ENCODE data around the gene ACP6.
"Not testable (repeated sequence)": the region's sequence is repeated elsewhere in the genome, so short reads cannot be mapped to it uniquely, and the experiment has no call there.

Gene ACP6

GRCh38 chr1:147622731-147623130, 47.6 kb downstream of the ACP6 start:
- DNase-seq (ENCODE audit: low read depth in 2 of 2) = no peak

- no peak for DNase-seq (ENCODE audit: low read depth in 2 of 2)
These were observed 49.8 kb downstream of the ACP6 start for GRCh38 chr1:147620543-147620942.

DNA sequence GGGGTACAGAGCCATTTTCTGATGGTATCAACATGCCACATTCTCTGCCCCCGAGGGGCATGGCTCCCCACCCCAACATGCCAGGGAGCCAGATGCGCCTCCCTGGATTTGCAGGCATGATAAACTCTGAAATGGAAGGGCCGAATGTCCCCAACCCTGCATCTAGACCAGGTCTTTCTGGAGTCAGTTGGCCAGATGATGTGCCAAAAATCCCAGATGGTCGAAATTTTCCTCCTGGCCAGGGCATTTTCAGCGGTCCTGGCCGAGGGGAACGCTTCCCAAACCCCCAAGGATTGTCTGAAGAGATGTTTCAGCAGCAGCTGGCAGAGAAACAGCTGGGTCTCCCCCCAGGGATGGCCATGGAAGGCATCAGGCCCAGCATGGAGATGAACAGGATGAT, 50.6 kb downstream of the ACP6 start:
- DNase-seq (ENCODE audit: low read depth in 2 of 2) = no peak

DNA sequence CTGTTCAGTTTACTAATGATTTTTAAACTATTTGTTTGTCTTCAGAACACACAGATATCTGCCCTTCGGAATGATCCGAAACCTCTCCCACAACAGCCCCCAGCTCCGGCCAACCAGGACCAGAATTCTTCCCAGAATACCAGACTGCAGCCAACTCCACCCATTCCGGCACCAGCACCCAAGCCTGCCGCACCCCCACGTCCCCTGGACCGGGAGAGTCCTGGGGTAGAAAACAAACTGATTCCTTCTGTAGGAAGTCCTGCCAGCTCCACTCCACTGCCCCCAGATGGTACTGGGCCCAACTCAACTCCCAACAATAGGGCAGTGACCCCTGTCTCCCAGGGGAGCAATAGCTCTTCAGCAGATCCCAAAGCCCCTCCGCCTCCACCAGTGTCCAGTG, 51.6 kb downstream of the ACP6 start:
- DNase-seq (ENCODE audit: low read depth in 2 of 2) = no peak

GRCh38 chr1:147618077-147618569, 52.2 kb downstream of the ACP6 start:
- peak in 1 of 2 donors; percentile 24 for DNase-seq (ENCODE audit: low read depth in 2 of 2)

DNA sequence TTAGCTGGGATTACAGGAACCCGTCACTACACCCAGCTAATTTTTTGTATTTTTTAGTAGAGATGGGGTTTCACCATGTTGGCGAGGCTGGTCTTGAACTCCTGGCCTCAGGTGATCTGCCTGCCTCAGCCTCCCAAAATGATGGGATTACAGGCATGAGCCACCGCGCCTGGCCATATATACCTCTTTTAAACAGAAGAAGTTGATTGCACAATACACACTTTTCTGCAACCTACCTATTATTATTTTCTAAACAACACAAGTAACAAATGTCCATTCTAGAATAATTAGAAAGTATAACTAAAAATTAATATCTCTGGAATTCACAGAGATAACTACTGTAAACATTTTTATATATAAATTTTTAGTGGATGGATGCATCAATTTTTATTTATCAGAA, 55.4 kb downstream of the ACP6 start:
- DNase-seq (ENCODE audit: low read depth in 2 of 2) = not testable (repeated sequence)

DNA sequence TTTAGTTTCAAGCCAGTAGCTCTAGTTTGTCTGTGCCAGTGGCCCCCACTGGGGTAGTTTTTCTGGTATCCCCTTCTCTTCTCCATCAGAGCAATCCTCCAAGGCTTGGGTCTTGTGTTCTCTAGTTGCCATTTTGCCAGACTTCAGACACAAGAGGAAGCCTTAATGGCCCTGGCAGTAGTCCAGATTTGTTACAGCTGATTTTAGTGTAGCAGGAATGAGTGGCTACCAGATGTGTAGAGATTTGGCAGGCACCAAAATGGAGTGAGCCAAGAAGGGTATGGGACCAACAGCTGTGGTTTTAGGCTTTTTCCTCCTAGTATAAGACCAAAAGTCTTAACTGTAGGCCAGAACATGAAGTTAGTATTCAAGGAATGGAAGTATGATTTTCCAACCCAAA, 56.8 kb downstream of the ACP6 start:
- no peak for DNase-seq (ENCODE audit: low read depth in 2 of 2)

- DNase-seq (ENCODE audit: low read depth in 2 of 2) = no peak
These were observed 58.0 kb downstream of the ACP6 start for GRCh38 chr1:147612366-147612765.

- no peak for DNase-seq (ENCODE audit: low read depth in 2 of 2)
These were observed 58.7 kb downstream of the ACP6 start for GRCh38 chr1:147611586-147611985.

GRCh38 chr1:147611021-147611426, 59.3 kb downstream of the ACP6 start:
- DNase-seq (ENCODE audit: low read depth in 2 of 2) = no peak

DNA sequence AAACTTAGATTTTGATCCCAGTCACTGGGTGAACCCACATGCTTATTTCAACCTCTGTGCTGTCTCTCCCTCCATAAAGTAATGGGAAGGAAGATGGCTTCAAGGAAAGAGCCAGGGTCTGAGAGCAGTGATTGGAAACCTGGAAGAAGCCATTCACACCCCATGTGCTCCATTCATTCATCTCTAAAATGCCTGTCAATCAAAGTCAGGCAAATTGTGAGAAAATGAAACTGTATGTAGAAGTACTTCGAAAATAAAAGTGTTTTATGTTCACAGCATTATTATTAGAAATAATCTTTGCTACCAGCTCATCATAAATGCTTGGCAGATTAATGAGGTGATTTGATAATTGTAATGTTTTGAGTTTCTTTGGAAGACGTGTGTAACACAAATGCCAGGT, 61.0 kb downstream of the ACP6 start:
- no peak for DNase-seq (ENCODE audit: low read depth in 2 of 2)

GRCh38 chr1:147608596-147608995, 61.7 kb downstream of the ACP6 start:
- no peak for DNase-seq (ENCODE audit: low read depth in 2 of 2)

- no peak for DNase-seq (ENCODE audit: low read depth in 2 of 2)
These were observed 64.7 kb downstream of the ACP6 start for GRCh38 chr1:147605591-147605990.

- DNase-seq (ENCODE audit: low read depth in 2 of 2) = no peak
These were observed 66.3 kb downstream of the ACP6 start for GRCh38 chr1:147603986-147604385.

GRCh38 chr1:147600119-147601111, 69.9 kb downstream of the ACP6 start:
- peak in 1 of 2 donors; percentile 10 for DNase-seq (ENCODE audit: low read depth in 2 of 2)

DNA sequence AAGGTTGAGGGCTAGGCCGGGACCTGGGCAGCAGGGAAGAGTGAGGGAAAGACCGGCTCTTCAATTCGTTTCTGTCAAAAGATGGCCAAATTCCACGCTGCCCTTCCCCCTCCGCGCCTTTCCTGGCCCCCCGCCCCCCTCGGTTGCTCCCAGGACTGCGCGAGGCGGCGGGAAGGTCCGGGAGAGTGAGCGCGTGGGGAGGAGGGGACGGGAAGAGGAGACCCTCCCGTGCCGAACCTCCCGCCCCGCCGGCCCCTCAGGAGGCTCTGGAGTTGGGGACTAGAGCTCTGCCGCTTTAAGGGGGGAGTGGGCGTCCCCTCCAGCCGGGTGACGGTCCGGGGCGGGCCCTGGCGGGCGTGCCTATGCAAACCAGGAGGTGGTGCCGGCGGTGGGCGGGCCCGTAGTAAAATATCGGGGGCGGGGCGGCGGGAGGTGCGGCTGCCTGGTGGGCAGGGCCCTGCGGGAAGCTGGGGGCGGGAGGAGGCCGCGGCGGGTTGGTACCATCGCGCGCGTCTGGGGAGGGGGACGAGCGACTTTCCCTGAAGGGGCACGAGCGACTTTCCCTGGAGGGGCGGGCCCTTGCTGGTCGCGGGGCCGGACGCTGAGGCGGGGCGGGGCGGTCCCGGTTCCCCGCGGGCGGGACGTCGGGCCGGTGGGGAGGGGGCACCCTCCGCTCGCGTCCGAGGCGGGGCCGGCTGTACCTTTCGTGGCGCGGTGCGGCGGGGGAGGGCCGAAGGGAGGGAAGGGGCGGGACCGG, 70.8 kb downstream of the ACP6 start:
- peak; percentile 94 for DNase-seq (ENCODE audit: low read depth in 2 of 2)

DNA sequence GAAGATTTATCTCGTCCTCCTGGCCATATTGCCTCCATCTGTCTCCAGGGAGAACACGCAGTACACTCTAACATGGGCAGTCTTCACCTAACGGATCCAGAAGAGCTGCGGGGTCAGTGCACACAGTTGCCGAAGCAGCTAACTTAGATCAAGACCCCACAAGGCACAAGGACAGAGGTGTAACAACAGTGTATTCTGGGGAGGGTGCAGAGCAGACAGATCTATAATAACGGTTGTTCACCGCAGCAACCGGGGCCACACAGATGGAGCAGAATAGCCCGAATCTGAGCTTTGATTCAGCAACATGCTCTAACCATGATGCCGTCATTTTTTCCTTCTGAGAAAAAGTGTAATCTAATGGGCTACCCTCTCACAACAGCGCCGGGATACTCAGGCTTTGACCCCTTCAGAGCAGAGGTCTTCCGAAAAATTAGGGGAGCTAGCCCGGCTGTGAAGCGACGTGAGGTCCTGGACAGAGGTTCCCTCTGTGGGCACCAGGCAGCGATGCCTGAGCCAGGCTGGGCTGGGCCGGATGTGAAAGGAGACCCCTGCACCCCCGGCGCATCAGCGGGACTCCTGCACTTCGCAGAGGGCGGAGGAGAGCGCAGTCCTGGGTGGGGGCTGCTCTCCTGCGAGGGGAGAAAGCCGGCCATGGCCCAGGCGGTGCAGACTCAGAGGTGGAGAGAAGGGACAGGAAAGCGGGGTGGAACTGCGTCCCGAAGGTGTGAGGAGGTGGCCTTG, 71.5 kb downstream of the ACP6 start:
- DNase-seq (ENCODE audit: low read depth in 2 of 2) = peak in 1 of 2 donors; percentile 17

- DNase-seq (ENCODE audit: low read depth in 2 of 2) = no peak
These were observed 73.3 kb downstream of the ACP6 start for GRCh38 chr1:147597010-147597409.

Measured in stimulated activated CD8-positive, alpha-beta memory T cell treated with anti-CD3 and anti-CD28 coated beads, Interleukin-15, amount 100 ng/mL, for 4 hours (primary cell).